Kidney epithelial cell (primary cell): ENCODE results near the gene LIPN. TPM values are rescaled to one million over a fixed set of nuclear protein-coding genes. Genes with fewer than 3 reads are reported as not detected.
A peak's percentile ranks its signal among the peaks of the same experiment; 100 is the strongest.

Source experiments
- DNase-seq: peaks from one replicate; pipeline ENCODE4 v3.0.0-alpha.2; 2010; ENCODE audit warnings: low read depth
- H3K27me3 ChIP-seq: 2 replicates; pipeline ENCODE4 v1.6.0; 2011; ENCODE audit warnings: low read length; ENCODE audit not compliant: control insufficient read depth, insufficient read depth
- H3K36me3 ChIP-seq: 2 replicates; pipeline ENCODE4 v1.5.1; 2011; ENCODE audit warnings: low read length; ENCODE audit not compliant: control insufficient read depth, insufficient read depth
- H3K4me3 ChIP-seq: 2 replicates; pipeline ENCODE4 v1.5.1; 2011; ENCODE audit warnings: low read depth, mild to moderate bottlenecking, control low read depth, low read length
- CTCF ChIP-seq: IDR thresholded peaks from 2 replicates; pipeline ENCODE4 v1.5.1; 2011; ENCODE audit warnings: mild to moderate bottlenecking, moderate library complexity, low read length, control low read depth, inconsistent platforms; ENCODE audit not compliant: insufficient read depth, poor library complexity, severe bottlenecking
- total RNA-seq: library from RNA; depleted of rRNA; stranded (reverse); fragments of >200 nt; gene quantifications from 2 replicates; pipeline ENCODE4 v1.2.3, GENCODE V29; 2015

LIPN gene
- total RNA-seq, 1 donor from 2014 or later: not detected

GRCh38 chr10:88783724-88784123, 23.9 kb downstream of the LIPN start:
- TF ChIP-seq CTCF: no peak
- no peak overlapping the region for H3K4me3 ChIP-seq
- no peaks in the 10 kb centered on the region for H3K27me3 ChIP-seq
- no peaks in the 10 kb centered on the region for H3K36me3 ChIP-seq
- DNase-seq: no peak

GRCh38 chr10:88786032-88786770, 26.4 kb downstream of the LIPN start:
- no peaks in the 10 kb centered on the region for H3K36me3 ChIP-seq
- no peaks in the 10 kb centered on the region for H3K27me3 ChIP-seq
- no peak for TF ChIP-seq CTCF
- H3K4me3 ChIP-seq: no peak overlapping the region
- DNase-seq: no peak

- Histone ChIP-seq H3K36me3 (no peaks in the 10 kb centered on the region), H3K27me3 (no peaks in the 10 kb centered on the region), H3K4me3 (no peak overlapping the region)
- TF ChIP-seq CTCF: no peak
- DNase-seq: no peak
Measured at GRCh38 chr10:88787463-88787862, 27.6 kb downstream of the LIPN start.

GRCh38 chr10:88788924-88789323, 29.1 kb downstream of the LIPN start:
- H3K4me3 ChIP-seq: no peak overlapping the region
- DNase-seq: no peak

GRCh38 chr10:88791924-88792323, 32.1 kb downstream of the LIPN start:
- no peaks in the 10 kb centered on the region for H3K27me3 ChIP-seq
- no peak for DNase-seq
- no peak overlapping the region for H3K4me3 ChIP-seq
- no peaks in the 10 kb centered on the region for H3K36me3 ChIP-seq
- TF ChIP-seq CTCF: peak; percentile 57

More at GRCh38 chr10:88788924-88789323, 29.1 kb downstream of the LIPN start:
- H3K27me3 ChIP-seq: no peaks in the 10 kb centered on the region
- TF ChIP-seq CTCF: no peak
- H3K36me3 ChIP-seq: no peaks in the 10 kb centered on the region

GRCh38 chr10:88792661-88793060, 32.8 kb downstream of the LIPN start:
- TF ChIP-seq CTCF: no peak

More at GRCh38 chr10:88792661-88793060, 32.8 kb downstream of the LIPN start:
- Histone ChIP-seq H3K36me3 (no peaks in the 10 kb centered on the region), H3K4me3 (no peak overlapping the region), H3K27me3 (no peaks in the 10 kb centered on the region)
- DNase-seq: no peak
